GM12892 (cell line): Measurements from ENCODE around the gene CA7.

ENCODE experiments used
- POLR2A ChIP-seq: IDR thresholded peaks from 2 replicates; pipeline ENCODE4 v1.6.1; 2011; ENCODE audit warnings: low read depth, low read length, control low read depth
- TAF1 ChIP-seq: IDR thresholded peaks from 2 replicates; pipeline ENCODE4 v1.6.1; 2011; ENCODE audit warnings: low read depth, mild to moderate bottlenecking, control low read depth, low read length, borderline replicate concordance

DNA sequence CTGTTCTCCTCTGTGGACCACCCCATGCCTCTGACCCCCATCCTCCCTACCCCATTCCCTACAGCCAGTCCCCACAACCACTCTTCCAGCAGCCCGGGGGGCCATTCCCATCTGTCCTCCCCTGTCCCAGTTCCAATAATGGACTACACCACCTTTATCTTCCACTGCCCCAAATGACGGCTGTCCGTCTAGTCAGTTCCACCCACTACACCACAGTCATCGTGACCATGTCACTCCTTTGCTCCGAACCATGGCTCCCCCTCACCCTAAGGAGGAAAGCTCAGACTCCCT is 51.4 kb downstream of the CA7 start:
- TF ChIP-seq POLR2A (no peak), TAF1 (no peak)
